Parathyroid adenoma (tissue), 2 donors: ENCODE results near the gene TCF7L2.
A peak's percentile ranks its signal among the peaks of the same experiment; 100 is the strongest.

Source experiments
- H2AFZ ChIP-seq: fragments of 300-600 bp; sonication (generic); one replicate; pipeline ENCODE4 v1.7.0; 2017; ENCODE audit warnings: antibody characterized with exemption, mild to moderate bottlenecking
- H3K27ac ChIP-seq: fragments of 300-600 bp; sonication (generic); one replicate; pipeline ENCODE4 v1.7.0; 2017
- H3K27me3 ChIP-seq: fragments of 300-600 bp; sonication (generic); one replicate; pipeline ENCODE4 v1.7.0; 2017; ENCODE audit warnings: low read length; ENCODE audit not compliant: control insufficient read depth, insufficient read depth
- H3K36me3 ChIP-seq: fragments of 300-600 bp; sonication (generic); one replicate; pipeline ENCODE4 v1.7.0; 2017; ENCODE audit warnings: low read length; ENCODE audit not compliant: control insufficient read depth, insufficient read depth
- H3K4me1 ChIP-seq: fragments of 300-600 bp; sonication (generic); one replicate; pipeline ENCODE4 v1.7.0; 2017; ENCODE audit warnings: control low read depth
- H3K4me2 ChIP-seq: fragments of 300-600 bp; sonication (generic); one replicate; pipeline ENCODE4 v1.7.0; 2017; ENCODE audit warnings: low read length
- H3K4me3 ChIP-seq: fragments of 300-600 bp; sonication (generic); one replicate; pipeline ENCODE4 v1.7.0; 2017; ENCODE audit warnings: low read depth, low read length
- H3K79me2 ChIP-seq: fragments of 300-600 bp; sonication (generic); one replicate; pipeline ENCODE4 v1.7.0; 2017; ENCODE audit warnings: control low read depth
- H3K9ac ChIP-seq: fragments of 300-600 bp; sonication (generic); one replicate; pipeline ENCODE4 v1.7.0; 2017; ENCODE audit warnings: mild to moderate bottlenecking
- H3K9me3 ChIP-seq: fragments of 300-600 bp; sonication (generic); one replicate; pipeline ENCODE4 v1.7.0; 2017; ENCODE audit warnings: low read length; ENCODE audit not compliant: control insufficient read depth
- CTCF ChIP-seq: fragments of 300-600 bp; sonication (generic); IDR thresholded peaks from one replicate; pipeline ENCODE4 v1.7.0; 2017; ENCODE audit warnings: antibody characterized with exemption, mild to moderate bottlenecking
- donor health status: primary hyperparathyroidism.

TCF7L2 gene

GRCh38 chr10:112914288-112914952 is 35.6 kb upstream of the TCF7L2 start:
- no peak overlapping the region for H3K4me2 ChIP-seq
- H3K4me3 ChIP-seq, result no peak overlapping the region
- no peaks in the 10 kb centered on the region for H3K9me3 ChIP-seq
- no peak overlapping the region for H3K27ac ChIP-seq
- no peaks in the 10 kb centered on the region for H3K4me1 ChIP-seq
- no peaks in the 10 kb centered on the region for H3K79me2 ChIP-seq
- H3K9ac ChIP-seq, result no peak overlapping the region
- no peak overlapping the region for H2AFZ ChIP-seq
- no peaks in the 10 kb centered on the region for H3K27me3 ChIP-seq
- TF ChIP-seq CTCF, result no peak
- no peaks in the 10 kb centered on the region for H3K36me3 ChIP-seq

GRCh38 chr10:112915590-112916572 is 34.2 kb upstream of the TCF7L2 start:
- Histone ChIP-seq H2AFZ (peak overlapping the region; percentile 13), H3K27ac (no peak overlapping the region), H3K79me2 (no peaks in the 10 kb centered on the region), H3K27me3 (no peaks in the 10 kb centered on the region), H3K4me2 (no peak overlapping the region), H3K36me3 (no peaks in the 10 kb centered on the region), H3K9ac (no peak overlapping the region), H3K4me3 (no peak overlapping the region), H3K9me3 (no peaks in the 10 kb centered on the region), H3K4me1 (no peaks in the 10 kb centered on the region)
- TF ChIP-seq CTCF, result no peak

GRCh38 chr10:112917681-112918080 is 32.4 kb upstream of the TCF7L2 start:
- H3K9ac ChIP-seq, result no peak overlapping the region
- no peak overlapping the region for H3K27ac ChIP-seq
- no peaks in the 10 kb centered on the region for H3K9me3 ChIP-seq
- H2AFZ ChIP-seq, result no peak overlapping the region
- H3K4me3 ChIP-seq, result no peak overlapping the region
- H3K36me3 ChIP-seq, result no peaks in the 10 kb centered on the region
- H3K4me1 ChIP-seq, result no peaks in the 10 kb centered on the region
- no peak for TF ChIP-seq CTCF
- no peaks in the 10 kb centered on the region for H3K27me3 ChIP-seq
- H3K4me2 ChIP-seq, result no peak overlapping the region
- no peaks in the 10 kb centered on the region for H3K79me2 ChIP-seq

GRCh38 chr10:112918771-112919170 is 31.3 kb upstream of the TCF7L2 start:
- Histone ChIP-seq H3K9me3 (no peaks in the 10 kb centered on the region), H3K4me3 (no peak overlapping the region), H2AFZ (no peak overlapping the region), H3K36me3 (no peaks in the 10 kb centered on the region), H3K27ac (no peak overlapping the region), H3K4me2 (no peak overlapping the region), H3K9ac (no peak overlapping the region), H3K79me2 (no peaks in the 10 kb centered on the region), H3K4me1 (no peaks in the 10 kb centered on the region), H3K27me3 (no peaks in the 10 kb centered on the region)
- TF ChIP-seq CTCF, result no peak
